K562 (cell line): Measurements from ENCODE around the gene PFN3. TPM values are rescaled to one million over a fixed set of nuclear protein-coding genes. Genes with fewer than 3 reads are reported as not detected.

Experiments
- CHD2 ChIP-seq: IDR thresholded peaks from 2 replicates; pipeline ENCODE4 v1.6.1; 2011; ENCODE audit warnings: low read depth, low read length
- FOXM1 ChIP-seq, 2 experiments: fragments of 450-650 bp in 1 of 2; sonication (generic) in 1 of 2; formaldehyde crosslinking in 1 of 2; IDR thresholded peaks; 2 replicates each; pipeline versions ENCODE4 v1.6.1 to v1.9.0; 2017 to 2022; ENCODE audit warnings: low read depth in 2 of 2, mild to moderate bottlenecking in 2 of 2, missing genetic modification reagents in 1 of 2, moderate library complexity in 1 of 2
- FUS ChIP-seq: fragments of 200-400 bp; formaldehyde crosslinking; optimal IDR thresholded peaks from 2 replicates; pipeline ENCODE3; 2017; ENCODE audit warnings: low read depth, low read length
- GATAD2B ChIP-seq: fragments of 450-650 bp; IDR thresholded peaks from 2 replicates; pipeline ENCODE4 v1.6.1; 2017; ENCODE audit warnings: mild to moderate bottlenecking, borderline replicate concordance
- NCOR1 ChIP-seq: fragments of 450-650 bp; IDR thresholded peaks from 2 replicates; pipeline ENCODE4 v1.6.1; 2016; ENCODE audit warnings: mild to moderate bottlenecking, moderate library complexity
- NR2F6 ChIP-seq: fragments of 450-650 bp; formaldehyde crosslinking; IDR thresholded peaks from 2 replicates; pipeline ENCODE4 v1.4.0; 2020; ENCODE audit warnings: mild to moderate bottlenecking
- PCBP1 ChIP-seq: fragments of 200-400 bp; formaldehyde crosslinking; IDR thresholded peaks from 2 replicates; pipeline ENCODE4 v1.6.1; 2018; ENCODE audit warnings: mild to moderate bottlenecking, low read depth, low read length; ENCODE audit not compliant: poor library complexity, severe bottlenecking
- RBM22 ChIP-seq: fragments of 200-400 bp; formaldehyde crosslinking; IDR thresholded peaks from 2 replicates; pipeline ENCODE4 v1.6.1; 2018; ENCODE audit warnings: low read length, low read depth; ENCODE audit not compliant: poor library complexity, severe bottlenecking
- SMAD1 ChIP-seq: fragments of 150-350 bp; IDR thresholded peaks from 2 replicates; pipeline ENCODE4 v1.6.1; 2014; ENCODE audit warnings: low read length, low read depth; ENCODE audit not compliant: partially characterized antibody
- SMARCC2 ChIP-seq: fragments of 450-650 bp; IDR thresholded peaks from 2 replicates; pipeline ENCODE4 v1.6.1; 2017; ENCODE audit warnings: antibody characterized with exemption, moderate library complexity, mild to moderate bottlenecking, low read depth
- SRF ChIP-seq, 2 experiments: fragments of 250-450, 450-650 bp in 1 of 2; sonication (Bioruptor Pico) in 1 of 2; sonication (generic) in 1 of 2; formaldehyde crosslinking; IDR thresholded peaks; 2 replicates each; pipeline versions ENCODE4 v1.5.0 to v1.5.1; 2020 to 2022; ENCODE audit warnings: mild to moderate bottlenecking in 1 of 2, missing genetic modification reagents in 1 of 2
- XRCC3 ChIP-seq: fragments of 450-650 bp; IDR thresholded peaks from 2 replicates; pipeline ENCODE4 v1.6.1; 2017; ENCODE audit warnings: mild to moderate bottlenecking, moderate library complexity
- ZNF124 ChIP-seq: sonication (generic); formaldehyde crosslinking; IDR thresholded peaks from 2 replicates; pipeline ENCODE4 v1.8.1; 2022; ENCODE audit warnings: missing genetic modification reagents
- ZNF282 ChIP-seq: sonication (generic); formaldehyde crosslinking; IDR thresholded peaks from 2 replicates; pipeline ENCODE4 v1.8.1; 2023; ENCODE audit warnings: missing genetic modification reagents
- ZNF507 ChIP-seq: conservative IDR thresholded peaks from 2 replicates; pipeline ENCODE4 v1.6.1; 2017; ENCODE audit warnings: missing genetic modification characterization, missing compliant biosample characterization
- ZNF584 ChIP-seq: fragments of 200-800 bp; sonication (Bioruptor generic); IDR thresholded peaks from 2 replicates; pipeline ENCODE4 v1.6.1; 2016; ENCODE audit warnings: low read depth, mild to moderate bottlenecking, missing genetic modification characterization, missing compliant biosample characterization
- ZZZ3 ChIP-seq: fragments of 450-650 bp; IDR thresholded peaks from 2 replicates; pipeline ENCODE4 v1.6.1; 2016; ENCODE audit warnings: antibody characterized with exemption, mild to moderate bottlenecking, moderate library complexity
- polyA plus RNA-seq, 8 experiments: library from polyadenylated mRNA; depleted of rRNA in 4 of 8; stranded (reverse) in 5 of 8; unstranded in 3 of 8; fragments of >200 nt; fragmentation: Nextera tagmentation in 2 of 8; fragmentation: Illumina TruSeq in 1 of 8; extraction: Ambion mirVana in 2 of 8; extraction: Trizol in 1 of 8; gene quantifications; 2 replicates each; pipeline versions ENCODE4 v1.2.1 to v1.2.3, GENCODE V29; 2011 to 2014; ENCODE audit warnings: inconsistent platforms in 1 of 8, missing spikeins in 1 of 8
- total RNA-seq, 7 experiments: library from RNA; depleted of rRNA in 6 of 7; stranded (reverse); fragments of >200 nt in 6 of 7; fragmentation: Illumina TruSeq in 2 of 7; extraction: Trizol in 2 of 7; gene quantifications; 2 replicates each; pipeline versions ENCODE4 v1.2.1 to v1.2.3, GENCODE V29; 2011 to 2021; ENCODE audit warnings: low replicate concordance in 1 of 7
- TF ChIP-seq, protein P1 (sequence below): fragments of 250-450 bp; sonication (Bioruptor Pico); IDR thresholded peaks from 2 replicates; pipeline ENCODE4 v1.5.0; 2021; ENCODE audit warnings: mild to moderate bottlenecking, borderline replicate concordance
- TF ChIP-seq, protein P2 (sequence below), 2 experiments: fragments of 250-450 bp in 1 of 2; fragments of 450-650 bp in 1 of 2; sonication (Bioruptor Pico) in 1 of 2; IDR thresholded peaks; 2 replicates each; pipeline versions ENCODE4 v1.6.1 to v1.8.0; 2016 to 2021; ENCODE audit warnings: mild to moderate bottlenecking in 2 of 2, moderate library complexity in 2 of 2, missing compliant biosample characterization in 1 of 2, missing genetic modification characterization in 1 of 2
- TF ChIP-seq, protein P3 (sequence below): sonication (generic); formaldehyde crosslinking; IDR thresholded peaks from 2 replicates; pipeline ENCODE4 v1.8.0; 2023; ENCODE audit warnings: mild to moderate bottlenecking, missing genetic modification reagents
- TF ChIP-seq, protein P4 (sequence below), 2 experiments: fragments of 450-650 bp in 1 of 2; sonication (generic) in 1 of 2; formaldehyde crosslinking; conservative IDR thresholded peaks; 2 replicates each; pipeline versions ENCODE4 v1.4.0 to v1.8.1; 2020 to 2022; ENCODE audit warnings: mild to moderate bottlenecking in 1 of 2, missing genetic modification reagents in 1 of 2

The PFN3 gene
- total and polyA plus RNA-seq, 9 of the 15 experiments (the other 6 are each of a cell fraction or from before 2014, with no cell fraction given) = not detected

DNA sequence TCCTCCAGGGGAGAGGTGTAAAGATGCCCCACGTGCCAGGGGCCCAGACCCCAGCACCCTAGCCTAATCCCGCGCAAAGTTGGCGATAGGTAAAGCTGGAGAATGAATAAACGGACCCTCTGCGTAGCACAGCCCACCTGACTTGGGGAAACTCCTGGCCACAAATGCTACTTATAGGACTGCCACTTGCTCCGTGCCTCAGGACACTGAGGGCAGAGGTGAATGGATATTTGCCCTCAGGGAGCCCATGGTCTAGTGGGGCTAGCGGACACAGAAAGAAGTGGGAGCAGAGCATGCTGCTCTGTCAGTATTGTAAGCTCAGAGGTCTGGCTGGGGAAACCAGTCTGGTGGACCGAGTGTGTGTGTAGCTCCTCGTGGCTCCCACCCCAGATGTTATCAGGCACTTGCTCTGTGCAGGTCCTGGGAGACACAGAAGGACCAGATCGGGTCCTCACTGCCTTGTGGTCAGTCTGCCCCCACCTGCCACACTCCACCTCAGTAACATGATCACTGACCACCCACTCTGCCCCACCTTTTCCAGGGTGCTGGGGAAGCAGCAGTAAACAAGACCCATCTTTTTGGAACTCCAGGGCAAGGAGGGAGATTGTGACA lies 26.9 kb upstream of the PFN3 start (continued):
- TF ChIP-seq, protein P1, sequence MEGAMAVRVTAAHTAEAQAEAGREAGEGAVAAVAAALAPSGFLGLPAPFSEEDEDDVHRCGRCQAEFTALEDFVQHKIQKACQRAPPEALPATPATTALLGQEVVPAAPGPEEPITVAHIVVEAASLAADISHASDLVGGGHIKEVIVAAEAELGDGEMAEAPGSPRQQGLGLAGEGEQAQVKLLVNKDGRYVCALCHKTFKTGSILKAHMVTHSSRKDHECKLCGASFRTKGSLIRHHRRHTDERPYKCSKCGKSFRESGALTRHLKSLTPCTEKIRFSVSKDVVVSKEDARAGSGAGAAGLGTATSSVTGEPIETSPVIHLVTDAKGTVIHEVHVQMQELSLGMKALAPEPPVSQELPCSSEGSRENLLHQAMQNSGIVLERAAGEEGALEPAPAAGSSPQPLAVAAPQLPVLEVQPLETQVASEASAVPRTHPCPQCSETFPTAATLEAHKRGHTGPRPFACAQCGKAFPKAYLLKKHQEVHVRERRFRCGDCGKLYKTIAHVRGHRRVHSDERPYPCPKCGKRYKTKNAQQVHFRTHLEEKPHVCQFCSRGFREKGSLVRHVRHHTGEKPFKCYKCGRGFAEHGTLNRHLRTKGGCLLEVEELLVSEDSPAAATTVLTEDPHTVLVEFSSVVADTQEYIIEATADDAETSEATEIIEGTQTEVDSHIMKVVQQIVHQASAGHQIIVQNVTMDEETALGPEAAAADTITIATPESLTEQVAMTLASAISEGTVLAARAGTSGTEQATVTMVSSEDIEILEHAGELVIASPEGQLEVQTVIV (CRISPR knock-in tag) = no peak
- TF ChIP-seq ZNF282 (CRISPR knock-in tag) (no peak), FUS (no peak), ZNF507 (tag) (no peak), RBM22 (no peak), GATAD2B (no peak), ZZZ3 (no peak), NCOR1 (no peak), PCBP1 (no peak), XRCC3 (no peak), ZNF584 (CRISPR knock-in tag) (no peak), SRF (CRISPR knock-in tag; IDR thresholded peaks at IDR 0.05) (no peak), SMAD1 (no peak), FOXM1 (IDR thresholded peaks at IDR 0.05; ENCODE audit: low read depth) (no peak), FOXM1 (CRISPR knock-in tag; IDR thresholded peaks at IDR 0.05; ENCODE audit: low read depth) (no peak), CHD2 (no peak), NR2F6 (CRISPR knock-in tag) (no peak), SMARCC2 (no peak), ZNF124 (CRISPR knock-in tag) (no peak)
- TF ChIP-seq, protein P2, sequence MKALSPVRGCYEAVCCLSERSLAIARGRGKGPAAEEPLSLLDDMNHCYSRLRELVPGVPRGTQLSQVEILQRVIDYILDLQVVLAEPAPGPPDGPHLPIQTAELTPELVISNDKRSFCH (CRISPR knock-in tag; IDR thresholded peaks at IDR 0.05) = no peak
- TF ChIP-seq, protein P2 (tag; IDR thresholded peaks at IDR 0.05) = 0 out of 2 replicates have a peak, but pooled peaks have one; percentile 4
- TF ChIP-seq, protein P3, sequence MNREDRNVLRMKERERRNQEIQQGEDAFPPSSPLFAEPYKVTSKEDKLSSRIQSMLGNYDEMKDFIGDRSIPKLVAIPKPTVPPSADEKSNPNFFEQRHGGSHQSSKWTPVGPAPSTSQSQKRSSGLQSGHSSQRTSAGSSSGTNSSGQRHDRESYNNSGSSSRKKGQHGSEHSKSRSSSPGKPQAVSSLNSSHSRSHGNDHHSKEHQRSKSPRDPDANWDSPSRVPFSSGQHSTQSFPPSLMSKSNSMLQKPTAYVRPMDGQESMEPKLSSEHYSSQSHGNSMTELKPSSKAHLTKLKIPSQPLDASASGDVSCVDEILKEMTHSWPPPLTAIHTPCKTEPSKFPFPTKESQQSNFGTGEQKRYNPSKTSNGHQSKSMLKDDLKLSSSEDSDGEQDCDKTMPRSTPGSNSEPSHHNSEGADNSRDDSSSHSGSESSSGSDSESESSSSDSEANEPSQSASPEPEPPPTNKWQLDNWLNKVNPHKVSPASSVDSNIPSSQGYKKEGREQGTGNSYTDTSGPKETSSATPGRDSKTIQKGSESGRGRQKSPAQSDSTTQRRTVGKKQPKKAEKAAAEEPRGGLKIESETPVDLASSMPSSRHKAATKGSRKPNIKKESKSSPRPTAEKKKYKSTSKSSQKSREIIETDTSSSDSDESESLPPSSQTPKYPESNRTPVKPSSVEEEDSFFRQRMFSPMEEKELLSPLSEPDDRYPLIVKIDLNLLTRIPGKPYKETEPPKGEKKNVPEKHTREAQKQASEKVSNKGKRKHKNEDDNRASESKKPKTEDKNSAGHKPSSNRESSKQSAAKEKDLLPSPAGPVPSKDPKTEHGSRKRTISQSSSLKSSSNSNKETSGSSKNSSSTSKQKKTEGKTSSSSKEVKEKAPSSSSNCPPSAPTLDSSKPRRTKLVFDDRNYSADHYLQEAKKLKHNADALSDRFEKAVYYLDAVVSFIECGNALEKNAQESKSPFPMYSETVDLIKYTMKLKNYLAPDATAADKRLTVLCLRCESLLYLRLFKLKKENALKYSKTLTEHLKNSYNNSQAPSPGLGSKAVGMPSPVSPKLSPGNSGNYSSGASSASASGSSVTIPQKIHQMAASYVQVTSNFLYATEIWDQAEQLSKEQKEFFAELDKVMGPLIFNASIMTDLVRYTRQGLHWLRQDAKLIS (CRISPR knock-in tag) = peak; percentile 83
- TF ChIP-seq, protein P4, sequence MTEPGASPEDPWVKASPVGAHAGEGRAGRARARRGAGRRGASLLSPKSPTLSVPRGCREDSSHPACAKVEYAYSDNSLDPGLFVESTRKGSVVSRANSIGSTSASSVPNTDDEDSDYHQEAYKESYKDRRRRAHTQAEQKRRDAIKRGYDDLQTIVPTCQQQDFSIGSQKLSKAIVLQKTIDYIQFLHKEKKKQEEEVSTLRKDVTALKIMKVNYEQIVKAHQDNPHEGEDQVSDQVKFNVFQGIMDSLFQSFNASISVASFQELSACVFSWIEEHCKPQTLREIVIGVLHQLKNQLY (CRISPR knock-in tag; conservative IDR thresholded peaks at IDR 0.05) = no peak
